Natural killer cell (primary cell): Measurements from ENCODE around the gene DMP1. TPM values are rescaled to one million over a fixed set of nuclear protein-coding genes. Genes with fewer than 3 reads are reported as not detected.

Experiments used
- ATAC-seq, 3 donors: fragments of 150-1000 bp in 2 of 3; fragments of 200-7000 bp in 1 of 3; cut with Tn5 transposase; 1 replicate in 1 of 3; 2 replicates in 2 of 3; pipeline ENCODE4 v1.10.0; 2021; ENCODE audit warnings: mild to moderate bottlenecking in 2 of 3, moderate library complexity in 2 of 3
- DNase-seq, 2 donors: peaks; one replicate each; pipeline versions ENCODE4 v3.0.0 to v3.0.0-alpha.2; 2013 to 2021; ENCODE audit warnings: mixed read lengths in 1 of 2
- H3K27ac ChIP-seq: one replicate; pipeline ENCODE4 v1.5.1; 2013; ENCODE audit warnings: mild to moderate bottlenecking, low read length
- H3K27me3 ChIP-seq: one replicate; pipeline ENCODE4 v1.6.1; 2013; ENCODE audit warnings: low read length; ENCODE audit not compliant: control insufficient read depth, insufficient read depth
- H3K36me3 ChIP-seq: one replicate; pipeline ENCODE4 v1.6.1; 2013; ENCODE audit warnings: low read length; ENCODE audit not compliant: control insufficient read depth, insufficient read depth
- H3K4me1 ChIP-seq: one replicate; pipeline ENCODE4 v1.6.1; 2013; ENCODE audit warnings: low read length; ENCODE audit not compliant: control insufficient read depth, insufficient read depth
- H3K4me3 ChIP-seq: one replicate; pipeline ENCODE4 v1.5.1; 2013; ENCODE audit warnings: low read length
- H3K9me3 ChIP-seq: one replicate; pipeline ENCODE4 v1.6.1; 2013; ENCODE audit warnings: low read length; ENCODE audit not compliant: control insufficient read depth, insufficient read depth
- H3K27ac Mint-ChIP-seq, 2 donors: one replicate each; pipeline ENCODE4 v1.8.0; 2022; ENCODE audit warnings: mild to moderate bottlenecking in 2 of 2, mixed read lengths in 2 of 2, moderate library complexity in 1 of 2
- H3K27me3 Mint-ChIP-seq, 2 donors: one replicate each; pipeline ENCODE4 v1.8.0; 2022; ENCODE audit warnings: low read depth in 2 of 2, mixed read lengths in 2 of 2
- H3K36me3 Mint-ChIP-seq: one replicate; pipeline ENCODE4 v1.8.0; 2022; ENCODE audit warnings: mixed read lengths
- H3K4me1 Mint-ChIP-seq, 2 donors: one replicate each; pipeline ENCODE4 v1.8.0; 2022; ENCODE audit warnings: mixed read lengths in 2 of 2
- H3K4me3 Mint-ChIP-seq: one replicate; pipeline ENCODE4 v1.8.0; 2022; ENCODE audit warnings: mild to moderate bottlenecking, moderate library complexity, mixed read lengths
- H3K9me3 Mint-ChIP-seq, 2 donors: one replicate each; pipeline ENCODE4 v1.8.0; 2022; ENCODE audit warnings: mixed read lengths in 2 of 2
- CTCF ChIP-seq: fragments of 200-600 bp; IDR thresholded peaks from one replicate; pipeline ENCODE4 v1.8.0; 2022; ENCODE audit warnings: antibody characterized with exemption
- WGBS: methylation state at CpG from one replicate; pipeline ENCODE4 v1.1.7; 2013; ENCODE audit warnings: missing lambda C conversion rate; ENCODE audit not compliant: insufficient coverage; 5-methylcytosine and 5-hydroxymethylcytosine counted together
- intact Hi-C: fragments of 100-400 bp; cut with micrococcal nuclease; formaldehyde crosslinking; loops from one replicate; pipeline ENCODE4 v1.14.2; 2022
- total RNA-seq, 4 donors: library from RNA; stranded (reverse); fragments of 120-200 nt in 1 of 4; gene quantifications; one replicate each; pipeline versions ENCODE4 v1.2.3 to v1.2.4, GENCODE V29; 2013 to 2022

DMP1 gene
- total RNA-seq, 3 donors from 2014 or later (not counting 1 experiment from before 2014, with no cell fraction given) = not detected

- Histone ChIP-seq H3K27me3 (no peaks in the 10 kb centered on the region), H3K9me3 (no peaks in the 10 kb centered on the region), H3K27ac (no peak overlapping the region), H3K4me1 (no peaks in the 10 kb centered on the region), H3K4me3 (no peak overlapping the region), H3K36me3 (no peaks in the 10 kb centered on the region)
- no peaks in the 10 kb centered on the region for H3K36me3 Mint-ChIP-seq
- peaks cover 0 to 5% of the 10 kb centered on the region in 2 donors for H3K9me3 Mint-ChIP-seq
- 91% methylated on average over 2 of the region's 2 CpGs for WGBS
- no peak overlapping the region for H3K4me3 Mint-ChIP-seq
- intact Hi-C loops = no loop called here
- H3K27ac Mint-ChIP-seq = no peak overlapping the region
- DNase-seq (no peak), ATAC-seq (no peak)
- no peaks in the 10 kb centered on the region for H3K4me1 Mint-ChIP-seq
- no peak for TF ChIP-seq CTCF
- H3K27me3 Mint-ChIP-seq = no peaks in the 10 kb centered on the region
Measured at GRCh38 chr4:87697945-87698344, 47.9 kb downstream of the DMP1 start.

- Mint-ChIP-seq H3K9me3 (peaks cover 0 to 2% of the 10 kb centered on the region in 2 donors), H3K4me3 (no peak overlapping the region), H3K4me1 (no peaks in the 10 kb centered on the region), H3K27me3 (no peaks in the 10 kb centered on the region), H3K36me3 (no peaks in the 10 kb centered on the region), H3K27ac (no peak overlapping the region)
- Histone ChIP-seq H3K9me3 (no peaks in the 10 kb centered on the region), H3K4me1 (no peaks in the 10 kb centered on the region), H3K36me3 (no peaks in the 10 kb centered on the region), H3K27ac (no peak overlapping the region), H3K4me3 (no peak overlapping the region), H3K27me3 (no peaks in the 10 kb centered on the region)
- DNase-seq = no peak
- ATAC-seq = no peak
- intact Hi-C loops = no loop called here
- no peak for TF ChIP-seq CTCF
- no CpG with 5 or more reads among the region's 2 CpGs for WGBS
Measured at GRCh38 chr4:87698394-87698793, 48.3 kb downstream of the DMP1 start.

GRCh38 chr4:87704001-87704400, 53.9 kb downstream of the DMP1 start:
- H3K9me3 ChIP-seq = no peaks in the 10 kb centered on the region
- intact Hi-C loops = no loop called here
- Mint-ChIP-seq H3K36me3 (no peaks in the 10 kb centered on the region), H3K9me3 (no peaks in the 10 kb centered on the region), H3K4me3 (no peak overlapping the region), H3K27ac (no peak overlapping the region), H3K4me1 (no peaks in the 10 kb centered on the region), H3K27me3 (peaks cover 0 to 6% of the 10 kb centered on the region in 2 donors)
- H3K27me3 ChIP-seq = no peaks in the 10 kb centered on the region
- 82% methylated on average over 3 of the region's 3 CpGs for WGBS
- H3K27ac ChIP-seq = no peak overlapping the region
- DNase-seq (no peak), ATAC-seq (no peak)
- H3K4me1 ChIP-seq = no peaks in the 10 kb centered on the region
- no peaks in the 10 kb centered on the region for H3K36me3 ChIP-seq
- no peak for TF ChIP-seq CTCF
- no peak overlapping the region for H3K4me3 ChIP-seq

- H3K9me3 ChIP-seq = no peaks in the 10 kb centered on the region
- no peak for ATAC-seq
- 84% methylated on average over 4 of the region's 4 CpGs for WGBS
- intact Hi-C loops = no loop called here
- H3K9me3 Mint-ChIP-seq = no peaks in the 10 kb centered on the region
- no peak for TF ChIP-seq CTCF
- H3K36me3 ChIP-seq = no peaks in the 10 kb centered on the region
- no peaks in the 10 kb centered on the region for H3K27me3 ChIP-seq
- no peak overlapping the region for H3K4me3 Mint-ChIP-seq
- H3K4me1 Mint-ChIP-seq = no peaks in the 10 kb centered on the region
- DNase-seq = no peak
- H3K27ac ChIP-seq = no peak overlapping the region
- peaks cover 0 to 6% of the 10 kb centered on the region in 2 donors for H3K27me3 Mint-ChIP-seq
- no peaks in the 10 kb centered on the region for H3K36me3 Mint-ChIP-seq
- no peaks in the 10 kb centered on the region for H3K4me1 ChIP-seq
- H3K27ac Mint-ChIP-seq = no peak overlapping the region
- H3K4me3 ChIP-seq = no peak overlapping the region
Measured at GRCh38 chr4:87707279-87707918, 57.3 kb downstream of the DMP1 start.
